ENCODE data around the gene FOXP4.
A peak's percentile ranks its signal among the peaks of the same experiment; 100 is the strongest.
"Not testable (repeated sequence)": the region's sequence is repeated elsewhere in the genome, so short reads cannot be mapped to it uniquely, and the experiment has no call there.

The FOXP4 gene

DNA sequence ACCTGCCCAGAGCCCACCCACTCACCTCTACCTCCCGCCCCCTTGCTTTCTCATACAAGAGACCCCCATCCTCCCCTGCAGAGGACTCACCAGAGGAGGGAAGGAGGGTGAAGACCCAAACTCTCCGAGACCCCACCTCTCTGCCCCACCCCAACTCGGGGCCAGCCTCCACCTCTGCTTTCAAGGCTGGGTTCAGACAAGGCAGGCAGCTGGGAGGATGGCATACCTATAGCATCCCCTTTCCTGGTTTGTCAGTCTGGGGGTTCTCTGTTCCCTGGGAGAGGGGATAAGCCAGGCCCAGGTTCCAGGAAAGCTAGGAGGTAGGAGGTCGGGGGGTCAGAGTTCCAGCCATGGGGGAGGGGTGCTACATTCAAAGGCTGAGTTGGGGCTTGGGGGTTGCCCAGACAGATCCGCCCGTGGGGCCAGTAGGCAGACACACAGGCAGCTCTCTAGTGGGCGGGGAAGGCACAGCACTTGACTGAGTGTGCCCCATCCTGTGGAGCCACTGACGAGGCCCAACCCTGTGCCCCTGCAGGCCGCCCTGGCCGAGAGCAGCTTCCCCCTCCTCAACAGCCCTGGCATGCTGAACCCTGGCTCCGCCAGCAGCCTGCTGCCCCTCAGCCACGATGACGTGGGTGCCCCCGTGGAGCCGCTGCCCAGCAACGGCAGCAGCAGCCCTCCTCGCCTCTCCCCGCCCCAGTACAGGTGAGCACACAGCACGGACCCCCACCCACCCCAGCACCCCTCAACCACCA lies 51.2 kb downstream of the FOXP4 start:
- DNase-seq (ENCODE audit: low read depth in 2 of 2, low spot score in 1 of 2), result no peak

DNA sequence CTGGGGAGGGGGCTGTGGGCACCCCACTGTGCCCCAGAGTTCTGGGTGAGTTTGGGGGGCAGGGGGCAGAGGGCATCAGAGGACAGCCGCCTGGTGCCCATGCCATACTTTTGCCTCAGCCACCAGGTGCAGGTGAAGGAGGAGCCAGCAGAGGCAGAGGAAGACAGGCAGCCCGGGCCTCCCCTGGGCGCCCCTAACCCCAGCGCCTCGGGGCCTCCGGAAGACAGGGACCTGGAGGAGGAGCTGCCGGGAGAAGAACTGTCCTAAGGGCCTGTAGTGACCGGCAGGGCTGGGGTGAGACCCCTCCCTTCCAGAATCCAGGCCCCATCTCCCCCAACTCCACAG lies 52.5 kb downstream of the FOXP4 start:
- no peak for DNase-seq (ENCODE audit: low read depth in 2 of 2, low spot score in 1 of 2)

DNA sequence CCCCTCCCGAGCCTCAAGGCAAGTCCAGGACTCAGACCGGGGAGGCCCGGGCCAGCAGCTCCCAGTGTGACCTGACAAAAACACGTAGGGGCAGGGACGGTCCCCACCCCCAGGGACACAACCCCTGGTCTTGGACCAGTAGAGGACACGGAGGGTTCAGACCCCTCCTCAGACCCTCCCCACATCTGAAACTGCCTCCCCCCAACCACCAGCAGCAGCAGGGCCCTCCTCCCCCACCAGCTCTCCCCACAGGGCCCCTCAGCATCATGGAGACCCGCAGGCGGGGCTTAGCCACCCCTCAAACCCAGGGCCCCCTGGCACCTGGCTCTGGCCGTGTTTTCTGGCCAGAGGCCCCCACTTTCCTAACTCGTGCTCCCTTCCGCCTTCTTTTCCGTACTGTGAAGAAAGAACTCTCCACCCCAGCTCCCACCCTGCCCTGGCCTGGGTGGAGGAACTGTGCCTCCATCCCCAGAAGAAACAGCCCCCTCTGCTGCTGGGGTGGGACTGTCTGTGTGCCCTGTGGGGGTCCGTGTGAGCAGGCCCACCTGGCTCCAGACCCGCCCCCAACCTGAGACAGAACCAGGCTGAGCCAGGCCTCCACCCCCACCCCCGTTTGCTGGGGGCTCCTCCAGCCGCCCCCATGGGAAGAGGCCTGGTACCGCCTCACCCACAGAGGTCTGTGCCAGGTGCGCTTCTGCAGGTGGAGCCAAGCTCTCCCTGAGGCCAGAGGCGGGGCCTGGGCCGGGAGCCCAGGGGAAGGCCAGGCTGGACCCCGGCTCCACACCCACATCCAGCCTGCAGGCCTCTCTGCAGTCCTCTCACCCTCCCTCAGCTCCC lies 53.1 kb downstream of the FOXP4 start:
- DNase-seq (ENCODE audit: low read depth in 2 of 2, low spot score in 1 of 2), result no peak

DNA sequence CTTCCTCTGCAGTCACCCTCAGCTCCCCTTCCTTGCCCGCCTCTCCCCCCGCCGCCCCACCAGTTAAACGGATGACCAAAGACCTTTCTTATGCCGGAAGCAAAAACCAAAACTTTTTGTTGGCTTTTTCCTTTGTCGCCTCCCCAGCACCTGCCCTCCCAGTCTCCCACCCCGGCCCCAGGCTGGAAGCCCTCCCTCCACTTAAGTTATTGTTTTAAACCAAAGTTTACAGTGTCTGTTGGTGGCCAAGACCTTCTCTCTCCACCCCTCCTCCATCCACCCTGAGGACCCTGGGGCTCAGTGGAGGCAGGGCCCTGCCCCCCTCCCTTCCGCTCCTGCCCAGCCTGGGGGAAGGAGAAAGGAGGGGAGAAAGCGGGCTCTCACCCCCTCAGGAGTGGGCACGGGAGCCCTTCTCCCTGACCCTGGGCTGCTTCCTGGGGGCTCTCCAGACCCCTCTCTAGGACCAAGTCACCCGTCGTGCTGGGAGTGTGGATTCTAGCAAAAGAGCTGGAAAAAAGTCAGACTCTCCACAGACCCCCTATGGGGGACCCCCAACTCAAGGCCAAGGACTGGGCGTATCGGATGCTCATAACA lies 53.8 kb downstream of the FOXP4 start:
- no peak for DNase-seq (ENCODE audit: low read depth in 2 of 2, low spot score in 1 of 2)

DNA sequence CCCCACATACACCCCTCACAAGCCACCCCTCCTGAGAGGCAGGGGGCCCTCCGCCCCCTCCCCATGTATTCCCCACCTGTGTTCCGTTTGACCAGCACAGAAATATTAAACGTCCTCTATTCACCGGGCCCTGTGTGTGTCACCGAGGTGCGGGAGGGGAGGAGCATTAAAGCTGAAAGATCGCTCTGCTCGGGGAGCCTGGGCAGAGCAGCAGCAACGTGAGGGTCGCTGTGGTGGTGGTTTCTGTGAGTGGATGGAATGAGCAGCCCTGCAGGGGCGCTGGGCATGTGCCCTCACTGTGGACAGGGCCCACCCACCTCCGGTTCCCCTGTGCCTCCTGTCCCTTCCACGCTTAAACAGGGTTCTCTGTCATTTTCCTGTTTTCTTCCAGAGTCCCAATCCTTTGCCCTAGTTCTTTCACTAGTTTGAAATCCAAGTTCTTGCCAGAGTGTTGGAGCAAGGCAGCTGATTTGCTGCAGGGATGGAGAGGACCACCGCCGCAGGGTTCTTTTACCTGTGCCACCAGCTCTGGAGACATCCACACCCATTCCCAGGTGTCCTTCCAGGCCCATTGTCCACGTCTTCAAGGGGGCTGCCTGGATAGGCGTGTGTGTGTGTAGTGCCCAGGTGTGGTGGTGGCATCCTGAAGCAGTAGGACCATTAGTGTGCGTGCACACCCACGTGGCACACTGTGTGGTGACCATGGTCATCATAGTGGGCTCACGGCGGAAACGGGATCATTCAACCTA lies 54.5 kb downstream of the FOXP4 start:
- DNase-seq (ENCODE audit: low read depth in 2 of 2, low spot score in 1 of 2), result no peak

DNA sequence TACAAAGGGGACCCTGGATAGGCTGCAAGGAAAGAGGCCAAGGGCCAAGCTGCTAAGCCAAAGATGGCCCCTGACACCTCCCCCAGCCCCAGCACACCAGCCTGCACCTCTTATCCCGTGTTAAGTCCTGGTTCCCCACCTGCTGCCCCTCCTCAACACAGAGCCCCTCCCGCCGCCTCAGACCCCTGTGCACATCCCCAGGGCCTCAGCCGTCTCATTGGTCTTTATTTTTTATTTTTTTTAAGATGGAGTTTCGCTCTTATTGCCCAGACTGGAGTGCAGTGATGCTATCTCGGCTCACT lies 55.0 kb downstream of the FOXP4 start:
- no peak for DNase-seq (ENCODE audit: low read depth in 2 of 2, low spot score in 1 of 2)

DNA sequence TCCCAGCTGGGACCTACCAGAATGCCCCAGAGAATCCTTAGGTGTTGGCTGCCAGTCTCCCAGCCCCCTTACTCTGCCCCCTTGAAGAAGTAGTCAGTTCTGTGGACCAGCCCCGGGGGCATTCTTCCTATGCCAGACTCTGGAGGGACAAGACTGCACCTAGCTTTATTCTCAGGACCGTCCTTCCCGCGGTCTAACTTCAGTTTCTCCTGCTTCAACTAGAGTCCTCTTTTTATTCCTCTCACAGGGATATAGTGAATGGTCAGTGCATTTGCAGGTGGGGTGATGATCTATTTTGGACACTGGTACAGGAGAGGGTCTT lies 56.2 kb downstream of the FOXP4 start:
- no peak for DNase-seq (ENCODE audit: low read depth in 2 of 2, low spot score in 1 of 2)

DNA sequence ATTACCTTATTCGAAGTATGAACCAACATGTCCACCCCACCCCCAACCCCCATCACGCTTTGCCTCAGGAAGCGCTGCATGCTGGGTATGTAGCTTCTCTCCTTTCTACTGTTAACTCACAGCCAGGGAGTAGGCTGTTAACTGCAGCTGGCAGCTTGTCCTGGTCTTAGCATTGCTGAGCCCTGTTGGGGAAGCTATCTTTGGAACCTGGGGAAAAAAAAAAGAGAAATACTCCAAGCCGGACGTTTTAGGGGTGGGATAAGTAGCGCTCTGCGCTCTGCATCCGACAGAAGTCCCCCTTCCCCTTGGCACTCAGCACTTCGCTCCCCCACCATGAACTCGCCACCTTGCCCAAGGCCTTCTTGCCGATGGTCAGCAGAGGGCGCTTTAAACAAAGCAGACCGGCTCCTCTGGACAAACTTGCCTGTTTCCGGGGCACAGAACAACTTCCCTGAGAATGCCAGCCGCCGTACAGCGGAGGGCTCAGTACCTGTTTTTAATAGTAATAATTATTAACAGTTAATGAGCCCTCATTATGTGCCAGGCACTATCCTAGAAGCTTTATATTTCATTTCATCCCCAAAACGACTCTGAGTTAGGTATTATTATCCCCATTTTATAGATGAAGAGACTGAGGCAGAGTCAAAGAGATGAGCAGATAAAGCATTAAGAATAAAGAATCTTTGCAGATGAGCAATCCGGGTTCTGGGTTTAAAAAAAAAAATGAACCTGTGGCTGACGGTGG lies 56.9 kb downstream of the FOXP4 start:
- DNase-seq (ENCODE audit: low read depth in 2 of 2, low spot score in 1 of 2), result peak; percentile 40 to 55

DNA sequence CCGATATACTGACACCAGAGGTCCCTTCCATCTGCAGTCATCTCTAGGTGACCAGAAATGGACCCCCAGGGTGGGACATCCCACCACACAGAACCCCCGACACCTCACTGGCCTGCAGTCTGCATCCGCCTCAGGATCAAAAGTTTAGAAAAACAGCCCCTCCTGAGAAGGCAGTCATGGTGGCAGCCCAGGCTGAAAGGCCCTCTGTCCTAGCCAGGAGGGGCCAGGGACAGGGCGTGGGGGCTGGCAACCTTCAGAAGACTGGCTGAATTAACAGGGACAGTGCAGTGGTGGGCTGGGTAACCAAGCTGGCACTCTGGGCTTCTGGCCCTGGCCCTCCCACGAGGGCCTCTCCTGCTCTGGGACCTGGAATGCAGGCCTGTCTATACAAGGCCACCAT lies 57.8 kb downstream of the FOXP4 start:
- no peak for DNase-seq (ENCODE audit: low read depth in 2 of 2, low spot score in 1 of 2)

DNA sequence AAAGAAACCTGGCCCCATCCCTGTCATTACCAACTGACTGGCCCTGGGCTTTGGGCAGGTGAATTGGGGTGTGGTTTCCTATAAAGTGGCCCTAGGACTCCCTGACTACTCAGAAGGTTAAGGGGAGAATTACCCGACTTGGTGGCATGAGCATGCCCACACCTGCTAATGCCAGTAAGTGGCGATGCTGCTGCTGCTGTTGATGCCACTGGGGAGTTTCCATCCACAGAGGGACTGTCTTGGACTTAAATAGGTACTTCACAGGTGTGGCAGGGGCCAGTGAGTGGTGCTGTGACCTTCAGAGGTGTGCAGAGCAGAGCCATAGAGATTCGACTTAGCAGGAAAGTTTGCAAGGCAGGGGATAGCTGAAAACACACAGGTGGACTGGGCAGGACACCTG lies 59.5 kb downstream of the FOXP4 start:
- no peak for DNase-seq (ENCODE audit: low read depth in 2 of 2, low spot score in 1 of 2)

DNA sequence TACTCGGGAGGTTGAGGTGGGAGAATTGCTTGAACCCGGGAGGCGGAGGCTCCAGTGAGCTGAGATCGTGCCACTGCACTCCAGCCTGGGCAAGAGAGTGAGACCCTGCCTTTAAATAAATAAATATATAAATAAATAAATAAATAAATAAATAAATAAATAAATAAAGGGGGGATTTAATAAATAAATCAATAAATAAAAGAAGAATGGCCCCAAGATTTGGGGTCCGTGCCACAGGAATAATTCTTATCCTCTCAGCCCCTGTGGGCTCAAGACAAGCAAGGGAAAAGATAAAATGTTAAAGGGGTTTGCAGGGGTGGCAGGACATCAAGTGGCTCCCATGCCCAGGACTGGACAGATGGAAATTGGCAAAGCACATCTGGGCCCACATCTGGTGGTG lies 60.9 kb downstream of the FOXP4 start:
- DNase-seq (ENCODE audit: low read depth in 2 of 2, low spot score in 1 of 2), result no peak

DNA sequence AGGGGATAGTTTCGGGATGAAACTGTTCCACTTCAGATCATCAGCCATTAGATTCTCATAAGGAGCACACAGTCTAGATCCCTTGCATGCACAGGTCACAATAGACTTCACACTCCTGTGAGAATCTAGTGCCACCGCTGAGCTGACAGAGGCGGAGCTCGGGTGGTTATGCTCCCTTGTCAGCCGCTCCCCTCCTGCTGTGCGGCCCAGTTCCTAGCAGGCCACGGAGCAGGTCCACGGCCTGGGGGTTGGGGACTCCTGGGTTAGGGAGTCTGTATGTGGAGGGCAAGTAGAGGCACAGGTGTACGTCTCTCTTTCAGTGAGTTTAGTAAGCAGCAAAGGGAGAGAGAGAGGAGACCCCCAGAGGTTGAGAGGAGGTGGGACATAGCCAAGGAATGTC lies 61.6 kb downstream of the FOXP4 start:
- no peak for DNase-seq (ENCODE audit: low read depth in 2 of 2, low spot score in 1 of 2)

DNA sequence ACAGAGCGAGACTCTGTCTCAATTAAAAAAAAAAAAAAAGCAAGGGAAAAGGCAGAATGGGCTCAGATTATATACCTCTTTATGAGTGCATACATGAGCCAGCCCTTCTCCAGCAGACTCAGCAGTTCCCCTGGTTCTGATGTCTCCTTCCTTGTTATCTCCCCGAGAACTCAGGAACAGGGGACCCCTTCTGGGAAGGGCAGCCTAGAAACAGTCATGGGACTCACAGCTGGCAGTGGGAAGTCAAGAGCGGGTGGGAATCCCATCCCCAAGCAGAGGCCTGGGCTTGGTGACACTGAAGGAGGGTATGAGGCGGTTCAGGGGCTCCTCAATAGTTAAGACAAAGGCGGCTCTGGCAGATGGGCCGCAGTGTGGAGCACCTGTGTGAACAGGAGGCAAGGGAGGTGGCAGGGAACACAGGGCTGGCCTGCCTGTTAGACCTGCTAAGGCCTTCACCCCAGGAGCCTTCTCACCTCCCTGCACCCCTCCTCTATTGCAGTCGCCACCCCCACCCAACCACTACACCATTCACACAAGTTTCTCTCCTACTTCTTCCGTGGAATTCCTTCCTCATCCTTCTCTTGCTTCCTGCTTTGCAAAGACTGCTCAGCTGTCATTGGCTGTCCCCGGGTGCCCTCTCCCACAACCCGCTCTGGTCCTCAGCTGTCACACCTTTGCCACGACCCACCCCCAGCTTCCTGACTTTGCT lies 62.4 kb downstream of the FOXP4 start:
- DNase-seq (ENCODE audit: low read depth in 2 of 2, low spot score in 1 of 2), result no peak

DNA sequence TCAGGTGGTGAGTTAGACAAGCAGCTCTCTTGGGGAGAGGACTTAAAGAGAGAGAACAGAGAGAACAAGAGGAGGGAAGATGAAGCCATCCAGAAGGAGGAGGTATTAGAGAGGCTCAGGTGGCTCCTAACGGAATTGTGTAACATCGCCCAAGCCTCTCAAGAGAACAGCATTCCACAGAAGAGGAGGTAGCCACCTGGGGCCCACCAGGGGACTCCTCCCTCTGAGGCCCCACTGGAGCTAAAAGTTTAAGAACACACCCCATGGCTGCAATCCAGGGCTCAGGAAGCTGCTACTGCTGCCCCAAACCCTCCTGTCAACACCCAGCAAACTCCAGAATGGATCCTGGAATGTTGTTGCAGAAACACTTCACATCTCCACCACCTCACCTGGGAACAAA lies 68.5 kb downstream of the FOXP4 start:
- DNase-seq (ENCODE audit: low read depth in 2 of 2, low spot score in 1 of 2), result no peak

DNA sequence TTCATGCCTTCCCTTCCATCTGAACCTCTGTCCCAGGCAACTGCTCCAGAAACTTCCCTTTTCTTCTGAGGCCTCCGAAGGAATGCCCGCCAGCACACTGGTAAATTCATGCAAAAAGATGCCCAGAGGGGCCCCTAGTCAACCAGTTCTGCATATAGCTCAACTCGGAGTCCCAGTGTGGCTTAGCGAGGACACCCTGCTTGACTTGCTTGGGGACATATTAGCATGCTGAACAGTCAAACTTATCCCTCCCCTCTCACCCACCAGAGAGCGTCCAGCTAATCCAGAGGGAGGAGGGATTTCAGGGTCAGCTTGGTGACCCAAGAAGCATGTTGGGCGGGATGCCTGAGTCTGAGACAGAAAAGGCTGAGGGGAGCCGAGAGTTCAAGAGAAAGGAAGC lies 69.1 kb downstream of the FOXP4 start:
- DNase-seq (ENCODE audit: low read depth in 2 of 2, low spot score in 1 of 2), result no peak

DNA sequence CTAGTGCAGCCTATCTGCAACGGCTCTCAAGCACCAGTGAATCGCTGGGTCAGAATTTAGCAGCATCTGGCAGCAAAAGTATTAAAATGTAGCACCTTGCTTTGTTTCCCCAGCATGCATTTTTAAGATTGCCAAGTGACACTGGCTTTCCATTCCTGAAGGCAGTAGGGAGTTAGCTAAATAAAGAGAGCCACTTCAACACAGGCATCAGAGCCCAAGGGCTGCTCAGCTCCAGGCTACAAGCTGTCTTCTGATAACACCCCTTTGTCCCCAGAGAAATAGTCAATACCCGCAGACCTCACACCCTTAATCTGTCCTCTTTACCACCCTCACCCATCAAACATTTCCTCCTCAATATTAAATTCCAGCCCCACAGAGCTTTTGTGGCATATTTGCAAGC lies 72.4 kb downstream of the FOXP4 start:
- DNase-seq (ENCODE audit: low read depth in 2 of 2, low spot score in 1 of 2), result no peak

DNA sequence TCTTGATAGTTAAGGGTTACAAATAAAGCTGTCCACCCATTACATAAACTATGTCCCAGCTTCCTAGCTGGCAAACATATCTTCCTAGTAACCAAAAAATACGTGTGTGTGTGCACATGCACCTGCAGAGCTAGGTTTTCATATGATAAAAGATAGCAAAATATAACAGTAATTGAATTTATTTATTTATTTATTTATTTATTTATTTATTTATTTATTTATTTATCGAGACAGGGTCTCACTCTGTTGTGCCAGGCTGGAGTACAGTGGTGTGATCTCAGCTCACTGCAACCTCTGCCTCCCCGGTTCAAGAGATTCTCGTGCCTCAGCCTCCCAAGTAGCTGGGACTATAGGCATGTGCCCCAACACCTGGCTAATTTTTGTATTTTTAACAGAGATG lies 73.0 kb downstream of the FOXP4 start:
- DNase-seq (ENCODE audit: low read depth in 2 of 2, low spot score in 1 of 2), result not testable (repeated sequence)

DNA sequence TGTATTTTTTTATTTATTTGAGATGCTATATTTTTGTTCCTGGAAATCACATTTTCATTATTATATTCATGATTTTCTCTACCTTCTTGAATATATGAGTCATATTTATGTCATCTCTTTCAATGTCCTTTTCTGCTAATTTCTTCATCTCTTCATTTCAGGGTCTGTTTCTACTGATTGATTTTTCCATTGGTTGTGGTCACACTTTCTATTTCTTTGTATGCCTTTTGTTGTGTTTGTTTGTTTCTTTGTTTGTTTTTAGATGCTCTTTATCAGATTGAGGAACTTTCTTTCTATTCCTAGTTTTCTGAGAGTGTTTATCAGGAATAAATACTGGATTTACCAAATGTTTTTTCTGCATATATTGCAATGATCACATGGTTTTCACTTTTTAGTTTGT lies 75.2 kb downstream of the FOXP4 start:
- DNase-seq (ENCODE audit: low read depth in 2 of 2, low spot score in 1 of 2), result no peak

DNA sequence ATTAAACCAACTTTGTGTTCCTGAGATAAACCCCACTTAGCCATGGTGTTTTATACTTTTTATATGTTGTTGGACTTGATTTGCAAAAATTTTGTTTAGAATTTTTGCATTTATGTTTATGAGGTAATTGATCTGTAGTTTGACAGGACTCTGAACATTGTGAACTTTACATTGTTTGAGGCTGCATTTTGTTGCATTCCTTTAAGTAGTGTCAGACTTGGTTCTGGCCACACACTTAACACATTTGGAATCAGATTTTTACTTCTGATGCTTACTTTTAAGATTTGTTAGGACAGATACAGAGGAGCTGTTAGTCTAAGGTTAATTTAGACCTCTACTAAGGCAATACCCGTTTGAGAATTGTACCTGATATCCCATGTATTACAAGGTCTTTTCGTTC lies 75.6 kb downstream of the FOXP4 start:
- no peak for DNase-seq (ENCODE audit: low read depth in 2 of 2, low spot score in 1 of 2)

DNA sequence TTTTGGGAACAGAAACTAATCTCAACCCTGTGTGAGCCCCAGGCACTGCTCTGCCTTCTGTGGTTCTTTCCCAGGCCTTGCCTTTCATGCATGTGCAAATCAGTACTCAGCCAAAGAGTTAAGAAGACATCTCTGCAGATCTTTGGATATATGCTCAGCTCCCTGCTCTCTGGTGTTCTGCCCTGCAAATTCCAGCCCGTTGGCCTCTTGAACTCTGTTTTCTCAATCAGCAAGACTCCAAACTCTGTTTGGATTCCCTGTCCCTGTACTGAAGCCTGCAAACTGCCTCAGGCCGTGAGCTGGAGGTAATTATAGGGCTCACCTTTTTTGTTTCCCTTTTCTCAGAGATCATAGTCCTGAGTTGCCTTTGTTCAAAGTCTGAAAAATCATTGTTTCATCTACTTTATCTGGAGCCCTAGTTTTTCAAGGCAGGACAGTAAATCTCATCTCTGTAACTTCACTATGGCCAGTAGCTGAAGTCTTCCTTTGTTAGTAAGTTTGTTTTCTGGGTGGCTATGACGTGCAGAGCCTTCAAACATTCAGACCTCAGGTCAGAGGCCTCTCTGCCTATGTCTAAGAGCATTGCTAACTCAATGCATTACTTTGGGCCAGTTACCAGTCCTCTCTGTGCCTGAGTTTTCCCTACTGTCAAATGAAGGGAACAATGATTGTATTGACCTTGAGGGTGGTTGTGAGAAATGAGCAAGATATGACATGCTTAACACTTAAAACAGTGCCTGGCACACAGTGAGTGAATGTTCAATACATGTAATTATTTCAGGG lies 76.2 kb downstream of the FOXP4 start:
- no peak for DNase-seq (ENCODE audit: low read depth in 2 of 2, low spot score in 1 of 2)
